ENCODE data around the gene ARHGAP32. TPM values are rescaled to one million over a fixed set of nuclear protein-coding genes. Genes with fewer than 3 reads are reported as not detected.

Gene ARHGAP32
- total RNA-seq, 4 donors from 2014 or later, result 41.3 to 108 (median 101) TPM

DNA sequence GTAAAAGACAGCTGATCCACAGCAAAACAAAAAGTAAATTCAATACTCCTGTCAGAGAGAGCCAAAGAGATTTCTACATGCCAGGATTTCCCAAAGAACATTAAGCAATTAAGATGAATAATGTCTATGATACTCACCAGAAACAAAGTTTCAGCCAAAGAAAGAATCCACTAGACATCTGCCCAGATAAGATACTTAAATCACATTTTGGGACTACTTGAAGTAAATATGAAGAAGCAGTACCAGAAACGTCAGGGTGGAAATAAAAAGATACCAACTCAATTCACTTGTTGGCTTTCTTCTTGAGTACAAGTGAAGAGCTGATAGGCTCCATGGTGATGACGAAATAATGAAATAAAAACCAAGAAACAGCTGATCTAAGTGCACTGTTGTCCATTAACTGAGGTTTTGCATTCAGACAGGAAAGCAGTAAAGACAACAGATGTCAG is 31.6 kb upstream of the ARHGAP32 start:
- H3K27me3 ChIP-seq, result no peaks in the 10 kb centered on the region
- no peak overlapping the region for H3K27ac ChIP-seq
- TF ChIP-seq POLR2A (IDR thresholded peaks at IDR 0.05), result no peak
- TF ChIP-seq, protein P1, sequence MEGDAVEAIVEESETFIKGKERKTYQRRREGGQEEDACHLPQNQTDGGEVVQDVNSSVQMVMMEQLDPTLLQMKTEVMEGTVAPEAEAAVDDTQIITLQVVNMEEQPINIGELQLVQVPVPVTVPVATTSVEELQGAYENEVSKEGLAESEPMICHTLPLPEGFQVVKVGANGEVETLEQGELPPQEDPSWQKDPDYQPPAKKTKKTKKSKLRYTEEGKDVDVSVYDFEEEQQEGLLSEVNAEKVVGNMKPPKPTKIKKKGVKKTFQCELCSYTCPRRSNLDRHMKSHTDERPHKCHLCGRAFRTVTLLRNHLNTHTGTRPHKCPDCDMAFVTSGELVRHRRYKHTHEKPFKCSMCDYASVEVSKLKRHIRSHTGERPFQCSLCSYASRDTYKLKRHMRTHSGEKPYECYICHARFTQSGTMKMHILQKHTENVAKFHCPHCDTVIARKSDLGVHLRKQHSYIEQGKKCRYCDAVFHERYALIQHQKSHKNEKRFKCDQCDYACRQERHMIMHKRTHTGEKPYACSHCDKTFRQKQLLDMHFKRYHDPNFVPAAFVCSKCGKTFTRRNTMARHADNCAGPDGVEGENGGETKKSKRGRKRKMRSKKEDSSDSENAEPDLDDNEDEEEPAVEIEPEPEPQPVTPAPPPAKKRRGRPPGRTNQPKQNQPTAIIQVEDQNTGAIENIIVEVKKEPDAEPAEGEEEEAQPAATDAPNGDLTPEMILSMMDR (IDR thresholded peaks at IDR 0.05), result no peak
- no peak for DNase-seq
- H3K9me3 ChIP-seq, result peaks cover 0 to 9% (median 0%) of the 10 kb centered on the region in 4 donors
- H3K4me3 ChIP-seq, result no peak overlapping the region
- no peaks in the 10 kb centered on the region for H3K36me3 ChIP-seq
- no peaks in the 10 kb centered on the region for H3K4me1 ChIP-seq

GRCh38 chr11:129223260-129223659 is 31.1 kb upstream of the ARHGAP32 start:
- peaks cover 0 to 9% (median 0%) of the 10 kb centered on the region in 4 donors for H3K9me3 ChIP-seq
- DNase-seq, result no peak
- H3K27ac ChIP-seq, result no peak overlapping the region
- no peaks in the 10 kb centered on the region for H3K4me1 ChIP-seq
- H3K36me3 ChIP-seq, result no peaks in the 10 kb centered on the region
- H3K27me3 ChIP-seq, result no peaks in the 10 kb centered on the region
- TF ChIP-seq POLR2A (IDR thresholded peaks at IDR 0.05), result no peak
- TF ChIP-seq, protein P1 (IDR thresholded peaks at IDR 0.05), result no peak
- no peak overlapping the region for H3K4me3 ChIP-seq

GRCh38 chr11:129222158-129222557 is 30.0 kb upstream of the ARHGAP32 start:
- Histone ChIP-seq H3K4me3 (no peak overlapping the region), H3K27me3 (no peaks in the 10 kb centered on the region), H3K36me3 (no peaks in the 10 kb centered on the region), H3K4me1 (no peaks in the 10 kb centered on the region), H3K9me3 (peaks cover 0 to 9% (median 0%) of the 10 kb centered on the region in 4 donors), H3K27ac (no peak overlapping the region)
- DNase-seq, result no peak
- TF ChIP-seq, protein P1 (IDR thresholded peaks at IDR 0.05), result no peak
- TF ChIP-seq POLR2A (IDR thresholded peaks at IDR 0.05), result no peak

- Histone ChIP-seq H3K9me3 (no peaks in the 10 kb centered on the region), H3K27me3 (no peaks in the 10 kb centered on the region), H3K36me3 (no peaks in the 10 kb centered on the region), H3K4me3 (no peak overlapping the region), H3K4me1 (peaks cover 0 to 3% (median 0%) of the 10 kb centered on the region in 4 donors), H3K27ac (no peak overlapping the region)
- no peak for DNase-seq
- TF ChIP-seq, protein P1 (IDR thresholded peaks at IDR 0.05), result no peak
- TF ChIP-seq POLR2A (IDR thresholded peaks at IDR 0.05), result no peak
These were observed 23.6 kb upstream of the ARHGAP32 start for GRCh38 chr11:129215506-129216245.

DNA sequence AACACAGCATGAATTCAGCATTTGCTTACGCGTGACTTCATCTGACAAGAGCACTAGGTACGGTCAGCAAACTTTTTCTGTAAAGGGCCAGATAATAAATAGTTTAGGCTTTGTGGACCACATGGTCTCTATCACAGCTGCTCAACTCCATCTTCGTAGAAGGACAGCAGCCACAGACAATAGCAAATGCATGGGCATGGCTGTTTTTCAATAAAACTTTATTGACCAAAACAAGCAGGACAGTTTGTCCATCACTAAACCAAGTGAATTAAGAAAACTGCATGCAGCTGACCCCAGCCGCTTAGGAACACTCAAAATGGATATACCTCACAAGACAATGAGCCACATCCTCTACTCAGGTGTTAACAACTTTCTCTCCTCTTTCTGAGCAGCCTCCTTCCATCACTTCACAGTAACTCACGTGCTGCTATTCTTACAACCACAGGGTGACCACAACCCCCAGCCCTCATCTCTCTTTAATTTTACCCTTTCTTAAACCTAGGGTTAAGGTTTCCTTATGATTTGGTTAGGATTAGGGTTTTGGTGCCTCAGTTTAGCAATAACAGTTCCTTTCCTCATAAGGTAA is 22.7 kb upstream of the ARHGAP32 start:
- H3K4me1 ChIP-seq, result peaks cover 0 to 6% (median 0%) of the 10 kb centered on the region in 4 donors
- DNase-seq, result no peak
- no peaks in the 10 kb centered on the region for H3K36me3 ChIP-seq
- H3K27ac ChIP-seq, result no peak overlapping the region
- H3K4me3 ChIP-seq, result no peak overlapping the region
- TF ChIP-seq POLR2A (IDR thresholded peaks at IDR 0.05), result no peak
- TF ChIP-seq, protein P1 (IDR thresholded peaks at IDR 0.05), result no peak
- no peaks in the 10 kb centered on the region for H3K9me3 ChIP-seq
- no peaks in the 10 kb centered on the region for H3K27me3 ChIP-seq
